IPS-20b (cell line): ENCODE data around the gene SPATA6.
"Not testable (repeated sequence)": the region's sequence is repeated elsewhere in the genome, so short reads cannot be mapped to it uniquely, and the experiment has no call there.

Experiments
- H3K27ac ChIP-seq: one replicate; pipeline ENCODE4 v1.5.1; 2013; ENCODE audit warnings: low read length
- H3K27me3 ChIP-seq: 2 replicates; pipeline ENCODE4 v1.6.1; 2013; ENCODE audit warnings: mild to moderate bottlenecking, low read length, inconsistent platforms; ENCODE audit not compliant: insufficient read depth
- H3K36me3 ChIP-seq: 2 replicates; pipeline ENCODE4 v1.6.1; 2013; ENCODE audit warnings: low read depth, mild to moderate bottlenecking, inconsistent platforms, low read length, moderate library complexity; ENCODE audit not compliant: insufficient read depth
- H3K4me1 ChIP-seq: 2 replicates; pipeline ENCODE4 v1.6.1; 2013; ENCODE audit warnings: mild to moderate bottlenecking, control low read depth, inconsistent platforms, low read length, moderate library complexity; ENCODE audit not compliant: insufficient read depth
- H3K4me3 ChIP-seq: 2 replicates; pipeline ENCODE4 v1.5.1; 2013; ENCODE audit warnings: mild to moderate bottlenecking, low read length, inconsistent platforms
- H3K9ac ChIP-seq: 2 replicates; pipeline ENCODE4 v1.6.1; 2013; ENCODE audit warnings: low read depth, mild to moderate bottlenecking, inconsistent platforms, low read length, moderate library complexity
- H3K9me3 ChIP-seq: 2 replicates; pipeline ENCODE4 v1.6.1; 2013; ENCODE audit warnings: mild to moderate bottlenecking, low read depth, low read length, inconsistent platforms; ENCODE audit not compliant: insufficient read depth

The SPATA6 gene

DNA sequence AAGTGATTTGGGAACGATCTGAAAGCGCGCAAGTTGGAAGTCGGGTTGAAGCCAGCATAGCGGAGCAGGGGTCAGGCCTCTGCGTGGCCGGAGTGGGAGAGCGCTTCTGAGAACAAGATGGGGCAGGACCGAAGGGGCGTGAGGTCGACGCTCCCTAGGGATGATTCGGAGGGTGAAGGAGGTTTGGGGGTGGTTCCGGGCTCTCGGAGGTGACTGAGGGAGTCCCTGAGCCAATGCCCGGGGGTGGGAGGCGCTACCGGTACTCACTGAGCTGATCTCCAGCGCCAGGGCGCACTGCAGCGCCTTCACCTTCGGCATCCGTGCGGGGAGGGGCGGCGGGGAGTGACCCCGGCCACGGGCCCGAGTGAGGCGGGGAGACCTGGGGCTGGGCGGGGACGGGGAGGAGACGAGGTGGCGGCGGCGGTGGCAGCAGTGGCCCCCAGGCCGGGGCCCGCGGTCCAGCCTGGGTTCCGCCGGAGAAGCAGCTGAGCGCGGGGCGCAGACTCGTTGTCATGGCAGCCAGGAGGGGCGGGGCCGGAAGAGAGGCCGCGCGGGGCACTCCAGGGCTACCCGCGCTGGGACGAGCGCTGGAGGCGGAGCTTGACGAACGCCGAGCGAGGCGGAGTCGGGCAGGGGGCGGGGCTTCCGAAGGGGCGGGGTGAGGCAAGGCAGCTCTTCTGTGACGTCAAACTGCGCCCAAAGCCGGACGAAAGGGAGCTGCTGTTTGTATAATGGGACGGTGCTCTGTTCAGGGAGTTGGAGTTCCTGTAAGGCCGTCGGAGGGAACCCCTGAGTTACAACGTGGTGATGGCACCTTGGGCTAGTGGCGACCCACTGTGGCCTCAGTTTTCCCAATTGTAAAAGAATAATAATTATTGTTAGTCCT lies at the start of gene SPATA6:
Gene SPATA6, minus strand, starts transcription at position 514 of the 886 bp plus-strand sequence. Its CDS starts 196 bp downstream, at position 318.
- peaks cover 4% of the 10 kb centered on the region; the same call in 1 of the 2 replicates for H3K27me3 ChIP-seq
- H3K9me3 ChIP-seq = no peaks in the 10 kb centered on the region
- H3K36me3 ChIP-seq = no peaks in the 10 kb centered on the region
- peak within 1 kb of the TSS; percentile 86 for H3K4me3 ChIP-seq
- H3K27ac ChIP-seq = peak within 1 kb of the TSS; percentile 67
- peak within 1 kb of the TSS; percentile 86 for H3K9ac ChIP-seq
- peaks cover 8% of the 10 kb centered on the region for H3K4me1 ChIP-seq

DNA sequence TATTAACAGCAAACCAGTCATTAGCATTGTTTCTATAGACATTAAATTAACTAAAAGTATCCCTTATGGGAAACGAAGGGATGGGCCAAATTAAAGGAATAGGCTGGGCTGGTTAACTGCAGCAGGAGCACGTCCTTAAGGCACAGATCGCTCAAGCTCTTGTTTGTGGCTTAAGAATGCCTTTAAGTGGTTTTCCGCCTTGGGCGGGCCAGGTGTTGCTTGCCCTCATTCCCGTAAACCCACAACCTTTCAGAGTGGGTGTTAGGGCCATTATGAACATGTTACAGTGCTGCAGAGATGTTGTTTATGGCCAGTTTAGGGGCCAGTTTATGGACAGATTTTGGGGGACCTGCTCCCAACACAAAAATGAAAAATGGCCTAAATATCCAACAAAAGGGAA lies 47.9 kb upstream of the SPATA6 start:
- H3K4me1 ChIP-seq, H3K36me3 ChIP-seq, H3K9ac ChIP-seq, H3K9me3 ChIP-seq, H3K27ac ChIP-seq, H3K4me3 ChIP-seq, H3K27me3 ChIP-seq: not testable (repeated sequence)

DNA sequence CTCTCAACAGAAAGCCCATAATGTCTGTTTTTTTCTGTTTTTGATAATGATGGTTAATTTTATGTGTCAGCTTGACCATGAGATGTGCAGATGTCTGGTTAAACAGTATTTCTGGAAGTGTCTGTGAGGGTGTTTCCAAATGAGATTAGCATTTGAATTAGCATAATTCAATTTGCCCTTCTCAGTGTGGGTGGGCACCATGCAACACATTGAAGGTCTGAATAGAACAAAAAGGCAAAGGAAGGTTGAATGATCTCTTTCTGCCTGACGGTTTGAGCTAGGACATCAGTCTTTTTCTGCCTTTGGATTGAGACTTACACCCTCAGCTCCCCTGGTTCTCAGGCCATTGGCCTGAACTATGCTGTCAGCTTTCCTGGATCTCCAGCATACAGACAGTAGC lies 34.9 kb upstream of the SPATA6 start:
- Histone ChIP-seq H3K9me3 (no peaks in the 10 kb centered on the region), H3K4me1 (no peaks in the 10 kb centered on the region), H3K27me3 (no peaks in the 10 kb centered on the region)

DNA sequence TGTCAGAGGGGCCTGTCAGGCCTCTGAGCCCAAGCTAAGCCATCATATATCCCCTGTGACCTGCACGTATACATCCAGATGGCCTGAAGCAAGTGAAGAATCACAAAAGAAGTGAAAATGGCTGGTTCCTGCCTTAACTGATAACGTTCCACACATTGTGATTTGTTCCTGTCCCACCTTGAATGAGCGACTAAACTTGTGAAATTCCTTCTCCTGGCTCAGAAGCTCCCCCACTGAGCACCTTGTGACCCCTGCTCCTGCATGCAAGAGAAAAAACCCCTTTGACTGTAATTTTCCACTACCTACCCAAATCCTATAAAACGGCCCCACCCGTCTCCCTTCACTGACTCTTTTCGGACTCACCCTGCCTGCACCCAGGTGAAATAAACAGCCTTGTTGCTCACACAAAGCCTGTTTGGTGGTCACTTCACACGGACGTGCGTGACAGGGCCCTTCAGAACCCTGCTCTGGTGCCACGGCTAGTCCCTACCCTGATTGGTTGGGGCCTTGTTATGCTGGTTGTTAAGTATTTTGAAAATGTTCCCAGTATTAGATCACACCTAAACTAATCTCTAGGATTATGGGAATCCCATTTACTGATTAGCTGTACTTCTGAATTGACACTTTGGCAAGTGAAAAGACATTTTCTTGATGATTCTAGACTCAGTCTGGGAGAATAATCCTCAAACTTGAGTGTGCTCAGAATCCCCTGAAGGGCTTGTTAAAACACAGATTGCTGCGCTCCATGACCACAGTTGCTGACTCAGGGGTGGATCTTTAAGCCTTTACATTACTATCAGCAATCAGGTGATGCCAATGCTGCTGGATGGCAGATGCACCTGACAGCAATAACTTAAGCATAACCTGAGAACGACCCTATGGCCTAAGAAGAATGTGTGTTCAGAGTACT lies 28.8 kb upstream of the SPATA6 start:
- Histone ChIP-seq H3K27ac (no peak overlapping the region), H3K9ac (peak overlapping the region; percentile 4; the same call in 1 of the 2 replicates), H3K9me3 (no peaks in the 10 kb centered on the region), H3K27me3 (no peaks in the 10 kb centered on the region), H3K4me3 (no peak overlapping the region), H3K4me1 (peaks cover 24% of the 10 kb centered on the region), H3K36me3 (no peaks in the 10 kb centered on the region)

More for the DNA sequence above, 34.9 kb upstream of the SPATA6 start:
- no peak overlapping the region for H3K4me3 ChIP-seq
- no peaks in the 10 kb centered on the region for H3K36me3 ChIP-seq
- no peak overlapping the region for H3K27ac ChIP-seq
- no peak overlapping the region for H3K9ac ChIP-seq

DNA sequence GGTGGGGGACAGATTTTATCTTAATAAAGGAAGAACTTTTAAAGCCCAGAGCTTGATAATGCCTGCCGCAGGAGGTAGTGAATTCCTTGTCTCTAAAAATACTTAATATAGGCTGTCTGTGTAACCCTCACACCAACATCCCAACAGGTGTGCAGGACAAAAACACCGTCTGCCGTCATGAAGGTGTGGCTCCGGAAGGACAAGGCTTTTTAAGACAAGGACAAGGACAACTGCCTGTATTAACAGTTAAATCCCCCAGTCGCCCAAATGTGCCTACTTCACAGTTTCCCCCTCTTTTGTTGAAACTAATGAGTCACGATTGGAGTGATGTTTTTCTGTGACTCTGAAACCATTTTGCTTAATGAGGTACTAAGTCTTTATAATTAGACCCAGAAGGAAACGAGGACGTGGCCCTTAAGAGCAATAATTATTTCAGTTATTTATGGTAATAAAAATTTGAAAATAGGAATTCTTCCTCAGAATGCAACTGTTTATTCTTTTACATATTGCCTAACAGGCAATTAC lies 27.3 kb upstream of the SPATA6 start:
- no peak overlapping the region for H3K9ac ChIP-seq
- H3K27me3 ChIP-seq = no peaks in the 10 kb centered on the region
- peaks cover 27% of the 10 kb centered on the region for H3K4me1 ChIP-seq
- H3K4me3 ChIP-seq = 0 out of 2 replicates have a peak overlapping the region, but pooled peaks have one; percentile 9
- H3K9me3 ChIP-seq = no peaks in the 10 kb centered on the region
- H3K27ac ChIP-seq = no peak overlapping the region
- H3K36me3 ChIP-seq = no peaks in the 10 kb centered on the region

DNA sequence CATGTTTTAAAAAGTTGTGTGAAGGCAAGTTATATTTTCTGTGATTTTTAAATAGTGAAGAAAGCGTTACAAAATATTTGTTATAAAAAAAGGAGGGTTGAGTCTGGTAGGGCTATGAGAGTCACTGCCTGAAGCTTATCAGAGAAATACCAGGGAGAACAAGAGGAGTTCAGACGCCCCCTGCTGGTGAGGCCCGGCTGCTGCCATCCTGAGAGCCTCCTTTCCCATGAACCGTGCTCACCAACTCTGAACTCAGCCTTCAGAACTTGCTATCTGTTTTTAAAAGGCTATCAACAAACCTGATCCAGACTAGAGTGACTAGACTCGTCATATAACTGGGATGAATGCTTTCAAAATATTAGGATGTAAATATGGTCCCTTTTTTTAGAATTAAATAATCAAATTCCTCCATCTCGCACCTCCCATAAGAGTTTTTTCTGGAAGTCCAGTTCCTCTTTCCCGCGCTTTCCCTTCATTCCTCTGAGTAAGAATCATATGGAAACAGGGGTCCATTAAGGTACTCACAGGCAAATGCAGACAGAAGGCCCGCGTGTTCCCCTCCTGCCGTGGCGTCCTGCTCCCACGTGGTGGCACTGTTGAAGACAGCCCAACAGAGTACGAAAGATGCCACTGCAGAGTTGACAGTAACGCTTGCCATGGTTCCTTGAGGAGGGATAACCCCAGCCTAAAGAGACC lies 26.2 kb upstream of the SPATA6 start:
- no peaks in the 10 kb centered on the region for H3K27me3 ChIP-seq
- H3K27ac ChIP-seq = no peak overlapping the region
- H3K4me1 ChIP-seq = peaks cover 31% of the 10 kb centered on the region
- H3K9ac ChIP-seq = no peak overlapping the region
- no peaks in the 10 kb centered on the region for H3K9me3 ChIP-seq
- no peak overlapping the region for H3K4me3 ChIP-seq
- no peaks in the 10 kb centered on the region for H3K36me3 ChIP-seq

DNA sequence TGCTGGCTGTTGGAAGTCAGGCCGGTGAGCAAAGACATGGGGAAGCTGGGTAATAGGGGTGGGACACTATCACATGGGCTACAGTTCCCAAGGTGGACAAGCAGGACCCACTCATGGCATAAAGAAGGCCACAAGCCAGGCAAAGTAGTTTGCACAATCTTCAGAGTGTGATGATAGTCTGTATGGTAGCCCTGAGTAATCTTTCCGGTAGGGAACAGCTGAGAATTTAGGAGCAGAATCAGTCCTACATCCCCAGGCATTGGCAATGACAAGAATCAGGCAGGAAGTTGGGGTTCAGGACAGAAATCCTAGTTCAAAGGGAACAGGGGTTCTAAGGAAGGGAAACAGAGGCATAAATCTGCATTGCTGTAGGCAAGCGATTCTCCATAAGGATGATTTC lies 23.9 kb upstream of the SPATA6 start:
- Histone ChIP-seq H3K9me3 (no peaks in the 10 kb centered on the region), H3K27me3 (no peaks in the 10 kb centered on the region), H3K4me3 (no peak overlapping the region), H3K27ac (no peak overlapping the region), H3K36me3 (no peaks in the 10 kb centered on the region), H3K4me1 (peaks cover 26% of the 10 kb centered on the region), H3K9ac (no peak overlapping the region)

DNA sequence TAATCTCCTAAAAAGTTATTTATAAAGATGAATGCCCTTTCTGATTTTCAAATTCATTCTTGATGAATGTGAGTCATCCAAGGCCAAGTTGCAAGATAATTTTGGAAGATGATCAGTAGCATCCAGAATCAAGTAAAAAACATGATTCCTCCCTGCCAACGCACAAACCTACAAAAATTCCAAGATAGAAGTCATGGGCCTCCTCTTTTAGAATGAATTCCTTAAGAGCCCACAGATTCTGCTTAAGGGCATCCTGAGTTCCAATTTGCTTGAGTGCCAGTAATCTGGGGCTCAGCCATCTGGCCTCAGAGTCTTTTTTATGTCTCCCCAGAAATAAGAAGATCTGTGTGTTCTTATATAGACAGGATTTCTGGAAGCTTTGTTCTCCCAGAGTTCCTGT lies 23.2 kb upstream of the SPATA6 start:
- Histone ChIP-seq H3K36me3 (no peaks in the 10 kb centered on the region), H3K9me3 (no peaks in the 10 kb centered on the region), H3K27ac (no peak overlapping the region), H3K4me1 (peaks cover 23% of the 10 kb centered on the region), H3K4me3 (no peak overlapping the region), H3K27me3 (no peaks in the 10 kb centered on the region), H3K9ac (no peak overlapping the region)

DNA sequence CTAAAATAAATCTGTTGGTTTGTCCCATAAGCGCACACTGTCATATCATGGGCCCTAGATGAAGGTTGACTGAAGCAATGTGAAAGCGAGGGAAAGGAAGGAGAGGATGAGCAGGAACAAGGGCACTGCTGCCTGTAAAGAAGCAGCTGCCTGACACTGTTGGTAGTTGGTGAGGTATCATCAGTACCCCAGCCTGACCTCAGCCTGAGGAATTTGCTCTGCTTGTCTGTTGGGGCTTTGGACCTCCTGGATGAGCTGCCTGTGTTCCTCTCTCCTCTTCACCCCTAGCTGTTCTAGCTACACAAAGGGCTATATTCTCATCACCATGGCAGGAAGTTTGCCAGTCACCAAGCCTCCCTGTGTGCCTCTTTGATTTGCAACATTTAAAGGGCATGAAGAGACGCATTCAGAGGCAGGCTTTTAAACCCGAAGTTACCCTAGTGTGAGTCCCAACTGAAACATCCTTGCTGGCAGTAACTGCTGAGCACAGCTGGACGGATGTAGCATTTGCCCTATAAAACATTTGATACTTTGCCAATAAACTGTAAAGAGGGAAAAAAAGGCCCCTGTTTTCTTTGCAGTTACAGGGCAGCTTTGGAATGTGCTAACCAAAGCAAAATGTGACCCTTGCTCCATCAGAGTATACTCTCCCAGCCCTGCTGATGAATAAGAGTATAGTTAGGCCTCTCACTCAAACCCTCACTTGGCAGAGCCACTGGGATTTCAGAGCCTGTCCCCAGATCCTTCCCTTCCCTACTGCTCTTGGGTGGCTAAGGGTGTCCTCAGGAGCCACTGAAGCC lies 22.2 kb upstream of the SPATA6 start:
- H3K4me1 ChIP-seq = peaks cover 13% of the 10 kb centered on the region; the same call in 1 of the 2 replicates
- no peaks in the 10 kb centered on the region for H3K9me3 ChIP-seq
- no peak overlapping the region for H3K9ac ChIP-seq
- no peak overlapping the region for H3K27ac ChIP-seq
- H3K36me3 ChIP-seq = no peaks in the 10 kb centered on the region
- no peak overlapping the region for H3K4me3 ChIP-seq
- H3K27me3 ChIP-seq = no peaks in the 10 kb centered on the region

DNA sequence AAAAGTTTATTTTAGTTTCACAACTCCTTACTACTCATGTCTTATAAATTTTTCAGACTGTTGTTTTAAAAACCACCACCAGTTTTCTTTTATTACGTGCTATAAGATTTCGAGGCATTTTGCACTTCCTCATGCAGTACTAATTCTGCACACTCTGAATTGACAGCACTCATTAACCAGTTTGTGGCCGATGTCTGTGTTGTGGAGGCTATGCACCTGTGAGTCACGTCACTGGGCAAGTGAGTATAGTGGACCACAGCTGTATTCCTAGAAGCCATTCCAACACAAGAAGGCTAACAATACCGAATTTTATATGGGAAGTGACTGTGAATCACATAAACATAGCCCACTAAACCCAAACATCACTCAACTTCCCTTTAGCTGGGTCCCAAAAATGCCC lies 21.0 kb upstream of the SPATA6 start:
- Histone ChIP-seq H3K27ac (no peak overlapping the region), H3K9me3 (no peaks in the 10 kb centered on the region), H3K27me3 (no peaks in the 10 kb centered on the region), H3K36me3 (no peaks in the 10 kb centered on the region), H3K4me3 (no peak overlapping the region), H3K9ac (no peak overlapping the region), H3K4me1 (peaks cover 7% of the 10 kb centered on the region; the same call in 1 of the 2 replicates)
